Fibroblast of the aortic adventitia (primary cell): Measurements from ENCODE around the gene EFEMP2. TPM values are rescaled to one million over a fixed set of nuclear protein-coding genes. Genes with fewer than 3 reads are reported as not detected.

Experiments
- DNase-seq: peaks from one replicate; pipeline ENCODE4 v3.0.0-alpha.2; 2010; ENCODE audit warnings: low read depth
- H3K4me3 ChIP-seq: 2 replicates; pipeline ENCODE4 v1.5.1; 2011; ENCODE audit warnings: low read depth, mild to moderate bottlenecking, control low read depth, low read length, moderate library complexity
- total RNA-seq: library from RNA; depleted of rRNA; stranded (reverse); fragments of >200 nt; gene quantifications from 2 replicates; pipeline ENCODE4 v1.2.3, GENCODE V29; 2012; ENCODE audit warnings: low replicate concordance
- TF ChIP-seq, protein P1 (sequence below): IDR thresholded peaks from 2 replicates; pipeline ENCODE4 v1.5.1; 2011; ENCODE audit warnings: mild to moderate bottlenecking, low read length, control low read depth, inconsistent platforms; ENCODE audit not compliant: insufficient read depth

EFEMP2 gene
- total RNA-seq, 1 donor: 105 TPM

DNA sequence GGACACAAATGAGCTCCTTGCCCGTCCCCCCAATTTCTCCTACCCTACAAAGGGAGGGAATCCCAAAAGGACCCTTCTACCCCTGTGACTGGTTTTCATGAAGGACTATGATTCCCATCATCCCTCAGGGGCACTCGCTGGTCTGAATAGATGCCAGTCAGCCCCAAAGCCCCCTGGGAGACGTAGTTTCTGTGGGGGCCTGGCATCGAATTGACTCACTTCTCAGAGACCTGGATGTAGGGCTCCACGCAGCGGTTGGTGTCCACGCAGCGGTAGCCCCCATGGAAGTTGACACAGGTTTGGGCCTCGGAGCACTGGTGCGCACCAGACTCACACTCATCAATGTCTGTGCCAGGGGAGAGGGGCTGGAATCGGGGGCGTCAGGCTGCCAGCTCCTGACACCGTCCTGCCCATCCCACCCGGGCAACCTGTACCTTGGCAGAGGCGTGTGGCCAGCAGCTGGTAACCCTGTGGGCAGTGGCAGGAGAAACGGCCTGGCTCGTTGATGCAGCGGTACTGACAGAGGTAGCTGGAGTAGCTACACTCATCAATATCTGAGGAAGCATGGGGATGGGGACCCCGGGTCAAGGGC, 4.4 kb downstream of the EFEMP2 start:
- DNase-seq: no peak
- H3K4me3 ChIP-seq: no peak overlapping the region
- TF ChIP-seq, protein P1, sequence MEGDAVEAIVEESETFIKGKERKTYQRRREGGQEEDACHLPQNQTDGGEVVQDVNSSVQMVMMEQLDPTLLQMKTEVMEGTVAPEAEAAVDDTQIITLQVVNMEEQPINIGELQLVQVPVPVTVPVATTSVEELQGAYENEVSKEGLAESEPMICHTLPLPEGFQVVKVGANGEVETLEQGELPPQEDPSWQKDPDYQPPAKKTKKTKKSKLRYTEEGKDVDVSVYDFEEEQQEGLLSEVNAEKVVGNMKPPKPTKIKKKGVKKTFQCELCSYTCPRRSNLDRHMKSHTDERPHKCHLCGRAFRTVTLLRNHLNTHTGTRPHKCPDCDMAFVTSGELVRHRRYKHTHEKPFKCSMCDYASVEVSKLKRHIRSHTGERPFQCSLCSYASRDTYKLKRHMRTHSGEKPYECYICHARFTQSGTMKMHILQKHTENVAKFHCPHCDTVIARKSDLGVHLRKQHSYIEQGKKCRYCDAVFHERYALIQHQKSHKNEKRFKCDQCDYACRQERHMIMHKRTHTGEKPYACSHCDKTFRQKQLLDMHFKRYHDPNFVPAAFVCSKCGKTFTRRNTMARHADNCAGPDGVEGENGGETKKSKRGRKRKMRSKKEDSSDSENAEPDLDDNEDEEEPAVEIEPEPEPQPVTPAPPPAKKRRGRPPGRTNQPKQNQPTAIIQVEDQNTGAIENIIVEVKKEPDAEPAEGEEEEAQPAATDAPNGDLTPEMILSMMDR: no peak

DNA sequence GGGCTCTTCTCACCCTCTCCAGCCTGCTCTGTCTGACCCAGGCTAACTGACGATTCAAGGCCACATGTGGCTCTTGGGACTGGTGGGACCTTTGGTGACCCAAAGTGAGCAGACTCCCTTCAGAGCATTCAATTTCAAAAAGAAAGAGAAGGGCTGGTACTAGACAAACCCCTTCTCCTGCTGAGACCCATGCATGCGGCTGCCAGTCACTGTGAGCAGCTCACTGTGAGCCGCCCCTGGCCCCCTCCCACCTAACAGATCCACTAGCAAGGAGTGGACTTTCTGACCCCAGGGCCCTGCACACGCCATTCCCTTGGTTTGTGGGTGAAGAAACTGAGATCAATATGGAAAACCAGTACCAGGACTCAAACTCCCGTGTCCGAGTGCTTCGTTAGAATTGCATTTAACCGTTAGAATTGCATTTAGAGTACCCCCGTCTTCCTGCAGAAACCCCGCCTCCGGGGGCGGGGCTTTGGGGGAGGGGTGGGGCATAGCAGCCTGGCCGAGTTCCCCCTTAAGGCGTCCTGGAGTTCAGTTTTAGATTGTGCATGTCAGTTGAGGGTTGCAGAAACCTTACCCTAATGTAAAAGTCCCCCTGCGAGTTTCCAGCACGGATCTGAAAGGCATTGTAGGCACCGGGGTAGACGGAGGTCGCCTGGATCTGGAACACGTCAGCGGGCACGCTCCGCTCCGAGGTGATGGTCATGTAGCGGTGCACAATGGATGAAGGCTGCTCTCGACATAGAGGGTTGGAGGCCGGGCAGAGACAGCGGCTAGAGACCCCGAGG, 5.1 kb downstream of the EFEMP2 start:
- TF ChIP-seq, protein P1: no peak

DNA sequence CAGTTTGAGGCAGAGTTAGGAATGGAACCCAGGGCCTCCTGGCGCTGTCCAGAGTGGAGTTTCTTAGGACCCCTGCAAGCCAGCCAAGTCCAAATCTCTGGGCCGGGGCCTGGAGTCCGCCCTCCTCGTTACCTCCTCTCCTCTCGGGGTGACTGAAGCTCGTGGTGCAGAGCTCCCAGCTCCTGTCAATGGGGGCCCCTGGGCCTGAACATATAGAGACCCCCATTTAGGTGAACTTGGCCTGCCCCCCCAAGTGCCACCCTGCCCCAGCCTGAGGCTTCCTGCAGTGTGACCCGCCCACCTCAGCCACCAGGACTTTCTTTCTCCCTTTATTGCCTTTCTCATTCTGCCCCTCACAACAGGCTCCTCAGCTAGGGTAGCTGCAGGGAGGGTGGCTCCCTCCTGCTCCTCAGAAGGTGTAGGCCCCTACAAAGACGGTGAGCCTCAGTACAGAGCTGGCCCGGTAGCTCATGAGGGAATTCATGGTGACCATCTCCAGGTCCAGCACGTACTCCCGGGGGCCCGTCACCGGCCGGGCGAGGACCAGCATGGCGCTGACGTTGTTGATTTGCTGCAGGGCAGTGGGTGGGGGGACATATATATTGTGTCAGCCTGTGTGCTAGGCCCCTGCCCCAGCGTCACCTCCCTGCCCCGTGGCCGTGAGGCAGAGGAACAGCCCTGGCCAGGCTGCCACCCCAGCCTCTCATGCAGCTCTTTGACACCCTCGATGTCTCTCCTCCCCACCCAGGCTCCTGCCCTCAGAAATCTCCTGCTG, 5.9 kb downstream of the EFEMP2 start:
- H3K4me3 ChIP-seq: no peak overlapping the region
- DNase-seq: no peak
- TF ChIP-seq, protein P1: no peak

More for the DNA sequence above, 5.1 kb downstream of the EFEMP2 start:
- no peak for DNase-seq
- no peak overlapping the region for H3K4me3 ChIP-seq

DNA sequence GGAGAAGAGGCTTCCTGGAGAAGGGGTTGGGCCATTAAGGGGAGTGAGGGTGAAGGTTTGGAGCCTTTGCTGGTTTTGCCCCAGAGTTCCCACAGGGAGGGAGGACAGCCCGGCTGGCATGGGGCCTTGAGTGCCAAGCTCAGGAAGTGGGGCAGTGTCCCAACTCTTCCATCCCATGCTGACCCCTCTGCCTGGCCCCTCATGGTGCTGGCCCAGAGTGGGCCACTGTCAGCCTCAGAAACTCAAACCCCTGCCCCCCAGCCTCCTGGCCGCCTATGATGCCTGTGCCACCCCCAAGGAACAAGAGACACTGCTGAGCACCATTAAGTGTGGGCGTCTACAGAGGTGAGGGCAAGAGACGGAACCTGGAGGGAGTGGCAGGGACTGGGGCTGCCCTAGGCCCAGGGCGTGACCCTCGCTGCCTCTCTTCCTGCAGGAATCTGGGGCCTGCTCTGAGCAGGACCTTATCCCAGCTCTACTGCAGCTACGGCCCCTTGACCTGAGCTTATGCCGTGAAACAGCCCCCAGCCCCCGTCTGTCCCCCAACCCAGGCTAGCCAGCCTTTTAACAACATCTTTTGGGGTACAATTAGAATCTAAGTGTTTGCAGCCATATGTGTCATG, 6.9 kb downstream of the EFEMP2 start:
- H3K4me3 ChIP-seq: no peak overlapping the region
- no peak for DNase-seq
- TF ChIP-seq, protein P1: no peak

DNA sequence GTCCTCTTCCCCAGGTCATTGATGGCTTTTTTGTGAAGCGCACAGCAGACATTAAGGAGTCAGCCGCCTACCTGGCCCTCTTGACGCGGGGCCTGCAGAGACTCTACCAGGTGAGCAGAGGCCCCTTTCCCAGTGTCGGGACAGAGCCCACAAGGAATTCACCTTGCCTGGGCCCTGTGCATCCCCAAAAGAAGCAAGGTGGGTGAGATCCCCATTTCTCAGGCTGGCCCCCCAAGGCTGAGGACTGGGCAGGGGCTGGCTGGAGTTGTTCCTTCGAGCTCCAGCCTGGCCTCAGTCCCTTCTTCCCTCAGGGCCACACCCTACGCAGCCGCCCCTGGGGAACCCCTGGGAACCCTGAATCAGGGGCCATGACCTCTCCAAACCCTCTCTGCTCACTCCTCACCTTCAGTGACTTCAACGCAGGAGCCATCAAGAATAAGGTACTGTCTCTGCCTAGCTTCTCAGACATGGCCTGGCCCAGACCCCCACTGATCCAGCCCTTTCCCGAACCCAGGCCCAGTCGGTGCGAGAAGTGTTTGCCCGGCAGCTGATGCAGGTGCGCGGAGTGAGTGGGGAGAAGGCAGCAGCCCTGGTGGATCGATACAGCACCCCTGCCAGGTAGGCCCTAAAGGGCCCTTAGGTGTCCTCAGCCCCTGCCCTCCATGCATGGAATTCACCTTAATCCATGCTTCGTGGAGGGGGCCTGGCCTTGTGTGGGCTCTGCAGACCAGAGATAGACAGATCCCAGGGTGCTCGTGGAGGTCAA, 7.7 kb downstream of the EFEMP2 start:
- no peak overlapping the region for H3K4me3 ChIP-seq
- TF ChIP-seq, protein P1: no peak
- DNase-seq: no peak
